SK-MEL-5 (cell line): ENCODE results near the gene CUX1. TPM values are rescaled to one million over a fixed set of nuclear protein-coding genes. Genes with fewer than 3 reads are reported as not detected.

Experiments
- DNase-seq: peaks from one replicate; pipeline ENCODE4 v3.0.0-alpha.2; 2016; ENCODE audit warnings: low read depth, low spot score
- in situ Hi-C: cut with HindIII; loops from 2 replicates; pipeline ENCODE4 v1.10.0; 2016; ENCODE audit warnings: low sequenced_read_pairs, high pct_unique_total_duplicates, low pct_unique_long_range_greater_than_20kb
- total RNA-seq: library from RNA; depleted of rRNA; stranded (reverse); fragments of >200 nt; shearing (Covaris generic); gene quantifications from 2 replicates; pipeline ENCODE4 v1.2.3, GENCODE V29; 2014

Gene CUX1
- total RNA-seq, 1 experiment from 2014 or later: 43.6 TPM

DNA sequence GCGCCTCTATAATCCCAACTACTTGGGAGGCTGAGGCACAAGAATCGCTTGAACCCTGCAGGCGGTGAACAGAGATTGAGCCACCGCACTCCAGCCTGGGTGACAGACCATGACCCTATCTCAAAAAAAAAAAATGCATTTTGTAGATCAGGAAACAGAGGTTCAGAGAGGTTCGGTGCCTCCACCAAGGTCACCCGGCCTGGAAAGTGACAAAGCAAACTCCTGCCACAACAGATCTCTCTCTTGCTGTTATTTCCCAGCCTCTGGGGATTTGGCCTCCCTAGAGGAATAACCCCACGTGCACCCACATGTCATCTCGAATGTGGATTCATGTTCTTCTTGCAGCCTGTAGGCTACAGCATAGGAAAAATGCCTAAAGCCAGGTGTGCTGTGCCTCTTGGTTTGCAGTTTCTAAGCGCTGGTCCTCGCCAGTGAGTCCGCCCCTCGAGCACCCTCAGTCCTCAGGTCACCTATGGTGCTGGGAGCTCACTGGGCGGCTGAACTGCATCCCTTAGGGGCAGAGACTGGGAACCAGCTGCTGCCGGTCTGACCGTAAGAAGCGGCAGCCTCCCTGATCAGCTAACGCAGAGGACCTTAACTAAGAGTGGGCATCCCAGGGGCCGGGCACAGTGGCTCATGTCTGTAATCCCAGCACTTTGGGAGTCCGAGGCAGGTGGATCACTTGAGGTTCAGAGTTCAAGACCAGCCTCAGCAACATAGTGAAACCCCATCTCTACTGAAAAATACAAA, 417.6 kb downstream of the CUX1 start:
- in situ Hi-C loops: no loop called here
- DNase-seq: no peak

DNA sequence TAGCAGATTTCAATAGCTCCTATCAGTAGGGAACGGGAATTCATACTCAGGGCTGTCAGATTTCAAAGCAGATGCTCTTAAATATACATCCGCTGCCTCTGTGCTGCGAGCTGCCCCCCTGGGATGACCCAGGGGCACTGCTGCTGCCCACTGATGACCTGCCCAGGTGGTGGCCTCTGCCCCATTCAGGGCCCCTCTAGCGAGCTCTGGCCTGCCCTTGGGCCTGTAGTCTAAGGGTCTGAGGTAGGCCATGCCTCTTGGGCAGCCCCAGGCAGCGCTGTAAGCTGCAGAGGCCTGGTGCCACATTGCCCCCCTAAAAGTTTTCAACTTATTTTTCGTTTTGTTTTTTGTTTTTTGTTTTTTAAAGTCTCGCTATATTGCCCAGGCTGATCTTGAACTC, 418.7 kb downstream of the CUX1 start:
- in situ Hi-C loops: no loop called here

DNA sequence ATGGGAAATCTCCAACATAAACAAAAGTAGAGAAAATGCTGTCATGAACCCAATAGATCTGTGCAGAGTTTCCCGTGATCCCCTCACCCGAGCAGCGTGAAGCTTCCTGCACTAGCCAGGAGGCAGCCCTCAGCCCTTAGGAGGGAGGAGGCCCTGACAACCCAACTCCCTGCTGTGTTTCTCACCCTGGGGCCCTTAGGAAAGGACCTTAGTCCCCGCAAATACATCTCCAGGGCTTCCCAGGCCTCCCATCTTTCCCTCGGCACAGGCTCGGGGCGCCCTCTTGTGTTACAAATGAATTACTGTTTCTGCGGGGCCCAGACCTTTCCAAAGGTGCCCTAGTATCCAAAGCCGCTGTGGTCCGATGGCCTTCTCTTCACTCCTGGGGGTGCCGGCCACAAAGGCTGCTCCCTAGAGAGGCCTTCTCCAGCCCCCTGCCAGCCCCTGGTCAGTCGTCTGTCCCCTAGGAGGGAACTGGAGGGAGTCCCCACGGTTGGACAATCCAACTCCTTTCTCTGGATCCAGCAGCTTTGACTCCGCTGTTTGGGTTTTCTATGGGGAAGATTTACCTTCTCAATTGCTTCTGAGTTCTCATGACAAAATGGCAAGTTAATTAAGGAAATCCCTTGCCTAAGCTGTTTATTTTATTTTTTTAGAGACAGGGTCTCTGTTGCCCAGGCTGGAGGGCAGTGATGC, 419.3 kb downstream of the CUX1 start:
- DNase-seq: peak; percentile 85
- in situ Hi-C loops: no loop called here

More for the DNA sequence above, 418.7 kb downstream of the CUX1 start:
- no peak for DNase-seq

DNA sequence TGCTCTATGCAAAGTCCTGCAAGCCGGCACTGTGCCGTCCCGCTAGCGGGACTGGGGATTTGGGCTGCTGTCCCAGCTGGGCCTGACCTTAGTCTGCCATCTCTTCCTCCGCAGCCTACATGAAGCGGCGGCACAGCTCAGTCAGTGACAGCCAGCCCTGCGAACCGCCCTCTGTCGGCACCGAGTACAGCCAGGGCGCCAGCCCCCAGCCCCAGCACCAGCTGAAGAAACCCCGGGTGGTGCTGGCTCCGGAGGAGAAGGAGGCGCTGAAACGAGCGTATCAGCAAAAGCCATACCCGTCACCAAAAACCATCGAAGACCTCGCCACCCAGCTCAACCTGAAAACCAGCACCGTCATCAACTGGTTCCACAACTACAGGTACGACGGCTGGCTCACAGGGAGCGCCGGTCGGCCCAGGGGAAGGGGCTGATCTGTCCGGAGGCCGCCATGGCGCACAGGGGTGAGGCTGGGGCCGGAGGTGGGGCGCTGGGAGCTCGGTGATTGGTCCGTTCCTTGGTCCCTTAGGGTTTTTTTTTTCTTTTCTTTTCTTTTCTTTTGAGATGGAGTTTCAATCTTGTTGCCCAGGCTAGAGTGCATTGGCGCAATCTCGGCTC, 421.9 kb downstream of the CUX1 start:
- DNase-seq: no peak
- in situ Hi-C loops: no loop called here

DNA sequence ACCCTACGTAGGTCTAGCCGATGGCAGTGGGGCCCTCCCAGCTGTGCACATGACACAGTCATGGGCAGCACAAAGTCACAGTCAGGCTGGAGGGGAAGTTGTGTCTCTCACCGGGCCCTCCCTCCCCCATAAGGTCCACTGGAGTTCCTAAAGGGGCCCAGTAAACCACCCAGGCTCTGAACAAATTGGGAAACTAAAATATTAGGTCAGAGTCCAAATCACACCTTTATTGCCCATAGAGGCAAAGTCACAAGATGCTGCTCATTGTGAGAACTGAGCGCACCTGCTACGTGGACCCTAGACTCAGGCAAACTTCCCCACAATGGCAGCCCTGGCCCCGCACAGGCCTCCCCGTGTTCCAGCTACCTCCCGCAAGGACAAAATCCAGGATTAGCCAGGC, 424.0 kb downstream of the CUX1 start:
- in situ Hi-C loops: no loop called here
- no peak for DNase-seq

DNA sequence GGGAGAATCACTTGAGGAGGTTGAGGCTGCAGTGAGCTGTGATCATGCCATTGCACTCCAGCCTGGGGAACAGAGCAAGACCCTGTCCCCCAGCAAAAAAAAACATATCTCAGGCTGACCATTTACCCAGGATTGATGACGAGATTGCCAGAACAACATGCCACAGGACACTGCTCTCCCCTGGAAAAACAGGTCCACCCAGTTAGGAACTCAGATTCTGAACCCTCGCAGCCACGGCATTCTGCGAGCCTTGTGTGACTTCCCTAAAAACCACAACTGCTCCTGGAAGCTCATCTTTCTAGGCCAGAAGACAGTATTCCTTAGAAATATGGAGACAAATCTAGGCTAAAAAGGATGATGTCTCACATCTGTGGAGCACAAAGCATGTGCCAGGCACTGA, 427.2 kb downstream of the CUX1 start:
- in situ Hi-C loops: no loop called here
- DNase-seq: no peak

DNA sequence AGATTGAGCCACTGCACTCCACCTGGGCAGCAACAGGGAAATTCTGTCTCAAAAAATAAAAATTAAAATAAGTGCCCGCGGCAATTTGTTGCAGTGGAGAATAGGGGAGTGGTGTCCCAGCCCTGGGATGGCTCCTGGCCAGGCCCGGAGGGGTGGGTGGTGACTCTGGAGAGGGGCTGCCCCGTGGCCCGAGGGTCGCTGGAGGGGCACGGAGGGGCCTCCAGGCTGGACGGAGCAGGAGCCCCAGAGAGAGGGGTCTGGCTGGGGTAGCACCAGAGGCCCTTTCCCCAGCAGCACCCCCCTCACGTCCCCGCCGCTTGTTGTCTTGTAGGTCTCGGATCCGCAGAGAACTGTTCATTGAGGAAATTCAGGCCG, 430.6 kb downstream of the CUX1 start:
- in situ Hi-C loops: no loop called here
- DNase-seq: no peak

DNA sequence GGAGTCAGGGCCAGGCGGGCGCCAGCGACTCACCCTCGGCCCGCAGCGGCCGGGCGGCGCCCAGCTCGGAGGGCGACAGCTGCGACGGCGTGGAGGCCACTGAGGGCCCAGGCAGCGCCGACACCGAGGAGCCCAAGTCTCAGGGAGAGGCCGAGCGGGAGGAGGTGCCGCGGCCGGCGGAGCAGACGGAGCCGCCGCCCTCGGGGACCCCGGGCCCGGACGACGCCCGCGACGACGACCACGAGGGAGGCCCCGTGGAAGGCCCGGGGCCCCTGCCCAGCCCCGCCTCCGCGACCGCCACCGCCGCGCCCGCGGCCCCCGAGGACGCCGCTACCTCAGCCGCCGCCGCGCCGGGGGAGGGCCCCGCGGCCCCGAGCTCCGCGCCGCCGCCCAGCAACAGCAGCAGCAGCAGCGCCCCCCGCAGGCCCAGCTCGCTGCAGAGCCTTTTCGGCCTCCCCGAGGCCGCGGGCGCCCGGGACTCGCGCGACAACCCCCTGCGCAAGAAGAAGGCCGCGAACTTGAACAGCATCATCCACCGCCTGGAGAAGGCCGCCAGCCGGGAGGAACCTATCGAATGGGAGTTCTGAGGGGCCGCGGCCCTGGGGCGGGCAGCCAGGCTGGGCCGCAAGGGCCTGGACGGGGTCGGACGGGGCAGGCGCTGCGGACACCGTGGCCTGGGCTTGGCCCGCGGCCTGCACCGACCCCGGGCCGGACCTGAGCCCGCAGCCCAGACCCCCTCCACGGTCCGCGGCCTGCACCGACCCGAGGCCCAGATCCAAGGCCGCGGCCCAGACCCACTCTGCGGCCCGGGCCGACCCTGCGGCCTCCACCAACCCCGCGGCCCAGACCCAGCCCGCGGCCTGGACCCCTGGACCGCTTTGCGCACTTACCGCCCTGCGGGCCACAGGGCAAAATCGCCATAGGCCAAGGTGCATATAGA, 431.3 kb downstream of the CUX1 start:
- in situ Hi-C loops: no loop called here
- DNase-seq: no peak

DNA sequence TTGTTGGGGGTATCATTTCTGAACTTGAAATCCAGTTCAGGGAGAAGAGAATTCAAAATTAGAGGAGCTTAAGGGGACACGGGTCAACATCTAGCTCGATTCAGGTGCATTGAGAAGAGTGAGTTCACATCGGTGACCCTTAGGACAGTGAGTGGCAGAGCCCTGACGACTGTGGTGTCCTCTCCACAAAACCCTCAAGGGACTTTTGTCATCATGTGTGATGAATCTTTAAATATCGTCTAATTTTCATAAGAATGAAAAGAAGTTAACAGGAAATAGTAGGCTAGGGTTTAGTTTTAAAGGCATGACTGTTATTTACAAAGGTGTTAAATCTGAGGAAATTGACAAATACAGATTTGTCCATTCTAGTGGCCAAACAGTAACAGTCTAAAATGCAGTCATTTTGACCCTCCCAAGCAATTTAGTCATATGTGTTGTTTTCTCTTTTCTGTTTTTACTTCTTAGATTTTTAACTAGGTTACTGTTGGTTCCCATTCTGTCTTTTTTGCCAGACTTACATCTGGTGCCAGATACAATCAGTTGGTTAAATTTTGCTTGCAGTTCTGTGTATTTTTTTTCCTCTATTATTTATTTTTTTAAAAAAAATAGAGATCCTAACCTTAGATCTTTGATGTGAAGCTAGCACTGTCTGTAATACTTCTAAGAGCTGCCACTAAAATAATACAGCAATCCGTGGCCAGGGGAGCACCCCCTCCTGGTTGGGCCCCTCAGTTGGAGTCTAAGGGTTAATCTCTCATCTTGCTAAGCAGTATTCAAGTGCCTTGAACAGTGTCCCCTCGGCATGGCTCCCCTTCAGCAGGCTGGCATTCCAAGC, 434.3 kb downstream of the CUX1 start:
- in situ Hi-C loops: no loop called here
- no peak for DNase-seq

DNA sequence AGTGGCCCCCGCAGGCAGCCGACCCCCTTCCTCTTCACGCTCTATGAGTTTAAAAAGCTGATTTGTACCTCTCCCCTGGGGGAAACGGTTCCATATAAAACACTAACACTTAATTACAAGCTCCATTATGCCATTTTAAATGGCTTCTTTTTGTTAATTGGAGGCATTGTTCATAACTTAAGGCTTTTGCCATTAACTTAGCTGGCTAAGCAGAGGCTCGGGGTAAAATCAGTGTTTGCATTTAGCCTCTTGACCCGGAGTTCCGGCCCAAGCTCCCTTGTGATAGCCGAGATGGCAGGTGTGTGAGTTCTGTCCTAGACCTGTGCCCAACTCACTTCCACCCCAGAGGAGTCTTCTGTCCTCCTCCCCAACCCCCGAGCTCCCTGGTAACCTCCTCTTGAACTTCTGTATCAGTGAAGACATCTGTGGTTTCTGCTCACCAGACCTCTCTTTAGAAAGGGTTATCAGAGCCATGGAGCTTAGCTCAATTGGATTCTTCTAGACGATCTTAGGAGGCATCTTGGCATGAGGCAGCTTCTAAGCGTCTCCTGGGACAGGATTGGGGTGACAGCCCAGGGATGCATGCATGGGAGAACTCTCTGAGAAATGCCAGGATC, 435.0 kb downstream of the CUX1 start:
- in situ Hi-C loops: no loop called here
- DNase-seq: no peak

DNA sequence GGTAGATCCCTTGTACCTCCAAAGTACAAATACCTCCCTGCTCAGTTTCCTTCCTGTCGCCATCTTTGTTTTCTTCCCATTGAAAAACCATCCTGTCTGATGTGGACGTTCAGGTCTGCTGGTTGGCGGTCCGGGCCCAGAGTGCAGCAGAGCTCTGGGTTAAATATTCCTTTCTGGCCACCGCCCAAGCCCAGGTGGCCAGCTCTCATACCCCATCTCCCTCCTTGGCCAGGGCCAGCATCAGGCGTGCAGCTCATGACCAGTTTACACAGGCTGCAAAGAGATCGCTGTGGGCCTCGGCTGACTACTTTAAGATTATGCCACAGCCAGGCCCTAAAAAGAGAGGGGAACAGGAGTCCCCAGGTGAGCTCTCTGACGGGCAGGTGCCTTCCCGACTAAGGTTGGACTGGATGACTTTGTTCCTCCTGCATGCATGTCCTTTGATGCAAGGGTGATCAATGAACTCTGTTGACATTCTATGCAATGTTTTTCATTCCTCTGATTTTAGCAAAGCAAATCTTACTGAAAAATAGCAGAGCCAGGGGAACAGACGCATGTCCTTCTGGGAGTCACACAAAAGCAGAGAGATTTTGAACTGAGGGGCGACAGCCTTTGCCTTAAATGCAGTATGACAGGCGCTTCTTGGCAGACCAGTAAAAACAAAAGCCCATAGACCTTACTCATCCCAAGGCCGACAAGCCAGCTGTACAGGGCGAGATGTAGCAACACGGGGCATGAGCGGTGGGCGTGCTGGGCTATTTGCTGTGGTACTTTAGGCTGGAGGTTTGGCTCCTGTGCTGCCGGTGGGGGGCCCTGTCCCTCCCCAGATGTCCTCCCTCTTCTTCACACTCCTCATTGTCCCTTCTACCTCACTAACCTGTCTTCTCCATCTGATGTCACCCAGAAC, 435.9 kb downstream of the CUX1 start:
- in situ Hi-C loops: no loop called here
- DNase-seq: no peak

DNA sequence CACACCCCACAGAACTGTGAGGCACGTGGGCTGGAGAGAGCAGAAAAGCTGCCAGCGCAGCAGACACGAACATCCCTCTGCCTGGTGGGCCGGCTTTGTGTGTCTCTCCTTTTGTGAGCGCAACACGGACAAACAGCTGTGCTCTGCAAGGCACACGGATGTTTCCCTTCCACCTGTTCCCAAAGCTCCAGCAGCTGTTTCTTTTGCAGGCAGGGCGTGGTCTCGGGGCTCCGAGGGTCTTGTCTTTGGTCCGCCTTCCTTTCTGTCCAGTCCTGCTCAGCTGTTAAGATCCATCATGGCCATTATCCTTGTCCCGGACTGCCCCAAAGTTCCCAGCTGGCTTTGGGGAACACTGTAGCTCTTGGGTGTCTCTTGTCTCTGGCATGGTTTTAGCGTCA, 436.5 kb downstream of the CUX1 start:
- no peak for DNase-seq
- in situ Hi-C loops: no loop called here

DNA sequence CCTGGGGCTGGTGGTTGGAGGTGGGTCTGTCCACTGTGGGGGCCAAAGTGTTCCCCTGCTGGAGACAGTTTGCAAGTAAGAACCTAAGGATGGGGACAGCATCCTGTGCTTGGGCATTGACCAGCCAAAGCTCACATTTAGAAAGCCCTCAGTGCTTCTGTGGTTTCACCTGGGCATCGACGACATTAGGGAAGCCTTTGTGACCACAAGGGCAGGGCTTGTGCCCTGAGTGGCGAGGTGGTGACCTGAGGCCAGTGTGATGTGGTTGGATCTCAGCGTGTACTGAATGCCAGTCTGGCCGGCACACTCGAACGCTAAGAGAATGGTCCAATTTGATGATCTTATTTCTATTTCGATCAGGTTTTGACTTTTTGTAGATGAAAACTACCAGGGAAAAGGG, 437.1 kb downstream of the CUX1 start:
- in situ Hi-C loops: no loop called here

DNA sequence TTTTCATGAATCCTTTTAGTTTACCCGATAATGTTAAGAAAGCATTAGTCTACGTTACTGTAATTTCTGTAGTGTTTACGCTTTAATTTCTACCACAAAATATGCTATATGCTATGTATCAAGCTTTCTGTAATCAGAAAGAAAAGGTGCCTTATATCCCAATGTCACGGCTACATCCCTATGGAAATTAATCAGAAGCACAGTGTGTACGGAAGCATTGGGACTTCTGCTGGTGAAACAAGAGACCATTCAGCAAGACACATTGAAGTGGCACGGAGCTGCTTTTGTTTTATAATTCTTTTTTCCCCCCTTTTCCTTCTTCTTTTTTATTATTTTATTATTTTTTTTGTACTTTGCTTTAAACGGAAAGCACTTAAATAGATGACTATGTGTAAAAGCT, 438.1 kb downstream of the CUX1 start:
- in situ Hi-C loops: no loop called here
- peak; percentile 36 for DNase-seq

More for the DNA sequence above, 437.1 kb downstream of the CUX1 start:
- no peak for DNase-seq

DNA sequence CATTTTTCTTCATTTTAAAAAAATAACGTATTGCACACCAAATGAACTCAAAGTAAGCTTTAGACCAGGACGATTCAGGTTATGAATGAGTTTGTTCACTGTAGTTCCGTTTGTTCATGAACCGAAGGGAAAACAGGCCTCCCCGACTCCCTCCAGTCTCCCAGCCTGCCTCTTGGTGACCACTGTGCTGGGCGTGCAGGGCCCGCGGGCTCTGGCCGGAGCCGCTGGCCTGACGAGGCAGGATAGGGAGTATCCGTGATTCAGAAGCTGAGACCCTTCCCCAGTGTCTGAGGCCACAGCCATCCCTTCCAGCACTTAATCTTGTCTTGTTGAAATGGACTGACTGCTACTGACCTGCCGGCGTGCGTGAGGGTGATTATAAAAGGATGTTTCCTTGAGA, 438.5 kb downstream of the CUX1 start:
- in situ Hi-C loops: no loop called here

More for the DNA sequence above, 438.5 kb downstream of the CUX1 start:
- DNase-seq: no peak
